NCI-H1694 treated with DMSO at 0.1 percent for 48 hours (cell line): ENCODE results near the gene PABPC1L.

Source experiments
- DNase-seq: peaks from one replicate; lab custom pipeline; 2025; lab: John Stamatoyannopoulos, UW

PABPC1L gene

GRCh38 chr20:44900231-44900854 is 9.5 kb upstream of the PABPC1L start:
- DNase-seq, result no peak

GRCh38 chr20:44901974-44902373 is 7.9 kb upstream of the PABPC1L start:
- DNase-seq, result no peak

DNA sequence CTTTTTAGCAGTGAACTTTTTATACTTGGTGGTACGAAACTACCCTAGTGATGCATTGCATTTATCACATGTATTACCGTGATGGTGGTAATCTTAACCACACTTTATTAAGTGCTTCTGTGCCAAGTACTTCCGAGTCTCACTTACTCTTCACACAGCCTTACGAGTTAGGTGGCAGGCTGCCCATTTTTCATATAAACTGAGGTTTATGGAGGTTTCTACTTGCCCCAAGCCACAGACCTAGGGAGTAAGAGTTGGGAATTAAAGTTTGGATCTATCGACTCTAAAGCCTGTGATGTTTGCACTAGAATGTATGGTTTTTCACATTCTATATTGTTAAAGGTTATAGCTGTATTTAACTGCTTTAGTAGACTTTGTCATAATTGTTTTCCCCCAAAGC is 5.5 kb upstream of the PABPC1L start:
- no peak for DNase-seq

DNA sequence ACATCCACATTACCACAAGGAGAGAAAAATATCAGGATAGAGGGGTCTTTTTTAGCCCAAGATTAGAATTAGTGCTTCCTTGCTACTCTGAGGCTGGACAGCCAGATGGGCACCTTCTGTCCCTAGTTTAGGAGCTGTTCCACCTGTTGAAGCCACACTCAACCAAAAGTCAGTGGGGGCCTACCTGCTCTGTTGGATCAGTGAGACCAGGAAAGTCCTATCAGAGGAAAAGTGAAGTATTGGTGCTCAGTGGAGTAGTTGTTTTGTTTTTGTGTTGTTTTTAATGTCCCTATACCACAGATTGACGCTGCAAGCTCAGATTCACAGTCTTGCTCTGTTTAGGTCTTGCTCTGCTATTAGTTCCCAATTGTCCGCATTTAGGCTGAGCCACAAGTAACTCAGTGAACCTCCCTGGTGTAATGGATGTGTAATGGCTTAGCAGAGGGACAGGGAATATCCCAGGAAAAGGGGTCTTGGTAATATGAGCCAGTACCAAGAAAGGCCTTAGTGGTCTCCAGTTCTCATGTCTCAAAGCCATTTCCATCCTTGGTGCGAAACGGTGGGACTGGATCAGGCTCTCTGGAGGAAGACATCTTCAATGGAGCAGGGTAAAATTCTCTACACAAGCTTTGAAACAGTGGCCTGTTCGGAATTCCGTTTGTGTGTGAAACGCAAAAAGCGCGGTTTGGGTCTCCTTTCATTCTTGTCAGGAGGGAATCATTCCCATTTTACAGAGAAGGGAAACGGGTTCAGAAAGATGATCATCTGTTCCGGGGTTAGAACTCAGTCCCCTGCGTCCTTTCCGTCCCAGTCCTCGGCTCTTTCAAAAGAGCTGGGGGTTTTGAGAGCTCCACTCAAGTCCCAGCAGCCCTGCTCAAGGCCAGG is 631 bp upstream of the PABPC1L start:
- no peak for DNase-seq

- no peak for DNase-seq
Measured at GRCh38 chr20:44910690-44911262, 916 bp downstream of the PABPC1L start.

- DNase-seq, result no peak
Measured at GRCh38 chr20:44911264-44911921, 1.5 kb downstream of the PABPC1L start.

DNA sequence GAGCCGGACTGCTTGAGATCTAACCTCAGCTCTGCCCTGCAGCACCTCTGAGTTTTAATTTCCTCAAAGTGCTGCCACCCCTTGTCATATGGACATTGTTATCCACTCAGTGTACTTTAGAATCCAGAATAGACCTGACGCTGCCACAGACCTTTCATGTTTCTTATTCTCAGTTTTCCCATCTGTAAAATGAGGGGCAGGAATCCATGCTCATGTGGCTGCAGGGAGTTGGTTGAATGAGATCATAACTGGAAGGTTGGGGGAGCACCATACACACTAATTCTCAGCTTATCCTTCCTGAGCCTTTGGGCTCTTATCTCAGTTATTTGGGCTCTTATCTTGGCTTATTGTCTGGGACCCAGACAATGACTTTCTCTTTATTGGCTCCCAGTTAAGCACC is 2.3 kb downstream of the PABPC1L start:
- no peak for DNase-seq

DNA sequence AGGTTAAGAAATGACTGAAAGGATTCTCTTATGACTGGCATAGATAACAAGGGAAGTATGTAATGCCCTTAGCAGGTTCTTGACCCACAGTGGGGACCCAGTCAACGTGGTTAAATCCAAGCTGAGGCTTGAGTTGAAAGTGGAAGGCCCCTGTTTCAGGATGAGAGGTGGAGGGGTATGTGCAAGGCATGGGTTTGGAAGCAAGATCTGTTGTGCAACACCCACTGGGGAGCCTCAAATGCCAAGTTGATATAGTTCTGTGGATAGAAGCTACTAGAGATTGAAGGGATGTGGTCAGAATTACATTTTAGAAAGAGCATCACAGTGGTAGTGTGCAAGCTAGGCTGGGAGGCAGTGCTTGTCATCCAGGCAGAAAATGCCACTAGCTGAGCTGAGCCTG is 5.1 kb downstream of the PABPC1L start:
- no peak for DNase-seq

GRCh38 chr20:44916586-44916985 is 6.7 kb downstream of the PABPC1L start:
- no peak for DNase-seq

DNA sequence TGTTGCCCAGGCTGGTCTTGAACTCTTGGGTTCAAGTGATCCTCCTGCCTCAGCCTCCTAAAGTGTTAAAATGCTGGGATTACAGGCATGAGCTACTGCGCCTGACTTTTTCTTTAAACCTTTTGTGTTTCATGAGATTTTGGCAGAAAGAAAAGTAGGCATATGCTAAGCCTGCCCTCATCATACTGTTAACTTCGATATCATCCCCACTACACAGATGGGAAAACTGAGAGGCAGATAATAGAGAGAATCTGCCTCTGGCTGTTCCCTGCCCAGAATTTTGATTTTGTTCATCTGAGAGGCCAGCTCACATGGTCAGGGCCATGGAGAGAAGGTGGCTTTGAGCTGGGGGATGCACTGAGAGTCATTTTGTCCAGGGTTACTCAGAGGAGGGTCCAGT is 7.5 kb downstream of the PABPC1L start:
- DNase-seq, result no peak

DNA sequence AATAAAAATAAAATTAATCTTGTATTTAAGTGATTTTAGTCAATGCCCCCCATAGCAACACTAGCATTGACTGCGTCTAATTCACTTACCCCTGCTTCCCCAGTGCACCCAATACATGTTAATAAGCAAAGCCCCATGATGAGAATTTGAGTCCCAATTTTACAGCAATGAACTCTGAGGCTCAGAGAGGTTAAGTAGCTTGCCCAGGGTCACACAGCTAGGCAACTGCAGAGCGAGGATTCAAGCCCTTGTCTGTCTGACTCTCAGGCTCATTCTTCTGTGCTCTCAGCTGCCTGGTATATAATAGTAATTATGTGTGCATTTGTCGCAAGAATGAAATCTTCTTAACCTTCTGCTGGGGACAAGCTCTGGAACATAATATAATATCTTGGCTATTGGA is 8.5 kb downstream of the PABPC1L start:
- no peak for DNase-seq

- DNase-seq, result no peak
Measured at GRCh38 chr20:44918761-44919160, 8.9 kb downstream of the PABPC1L start.

DNA sequence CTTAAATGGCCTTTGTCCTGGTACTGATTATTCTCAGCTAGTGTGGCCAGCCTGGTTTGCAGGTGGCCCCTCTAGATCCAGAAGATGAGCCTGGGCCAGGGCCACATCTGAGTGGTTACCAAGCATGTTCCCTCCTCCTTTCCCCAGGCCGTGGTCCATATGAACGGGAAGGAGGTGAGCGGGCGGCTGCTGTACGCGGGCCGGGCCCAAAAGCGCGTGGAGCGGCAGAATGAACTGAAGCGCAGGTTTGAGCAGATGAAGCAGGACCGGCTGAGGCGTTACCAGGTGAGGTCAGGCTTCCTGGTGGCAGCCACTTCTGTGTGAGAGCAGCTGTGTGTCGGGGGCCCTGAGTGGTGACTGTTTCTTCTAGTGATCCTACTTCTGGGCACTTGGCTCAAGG is 11.6 kb downstream of the PABPC1L start:
- DNase-seq, result no peak

DNA sequence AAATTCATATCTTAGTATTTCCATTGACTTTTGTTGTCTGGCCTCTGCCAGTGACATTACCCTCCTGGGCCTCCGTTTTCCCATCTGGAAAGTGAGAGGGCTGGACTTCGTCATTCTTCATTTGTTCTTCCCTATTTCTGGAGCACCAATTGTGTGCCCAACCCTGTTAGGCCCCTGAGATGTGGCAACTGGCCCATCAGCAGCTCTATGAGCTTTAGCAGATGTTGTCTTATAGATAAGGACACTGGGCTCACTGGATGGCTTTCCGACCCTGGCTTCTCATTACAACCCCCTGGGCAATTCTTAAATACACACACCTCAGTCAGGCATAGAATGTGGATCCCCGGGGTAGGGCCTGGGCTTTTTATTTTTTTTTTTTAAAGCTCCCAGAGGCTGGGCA is 14.7 kb downstream of the PABPC1L start:
- DNase-seq, result no peak

- no peak for DNase-seq
Measured at GRCh38 chr20:44928595-44928994, 18.7 kb downstream of the PABPC1L start.

DNA sequence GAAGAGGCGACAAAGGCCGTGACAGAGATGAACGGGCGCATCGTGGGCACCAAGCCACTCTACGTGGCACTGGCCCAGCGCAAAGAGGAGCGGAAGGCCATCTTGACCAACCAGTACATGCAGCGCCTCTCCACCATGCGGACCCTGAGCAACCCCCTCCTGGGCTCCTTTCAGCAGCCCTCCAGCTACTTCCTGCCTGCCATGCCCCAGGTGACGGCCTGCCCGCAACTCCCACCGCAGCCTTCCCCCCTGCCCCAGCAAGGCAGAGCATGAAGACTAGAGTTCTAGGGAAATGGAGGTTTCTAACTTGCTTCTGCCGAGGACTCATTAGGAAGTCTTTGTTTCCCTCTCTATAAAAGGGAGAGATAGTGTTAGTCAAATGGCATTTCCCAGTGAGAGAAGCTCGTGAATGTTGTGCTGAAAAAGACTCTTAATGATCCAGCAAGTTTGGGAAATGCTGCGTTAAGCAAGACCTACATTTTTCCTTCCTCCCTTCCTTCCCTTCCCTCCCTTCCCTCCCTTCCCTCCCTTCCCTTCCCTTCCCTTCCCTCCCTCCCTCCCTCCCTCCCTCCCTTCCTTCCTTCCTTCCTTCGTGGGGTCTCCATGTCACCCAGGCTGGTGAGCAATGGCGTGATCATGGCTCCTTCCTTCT is 20.8 kb downstream of the PABPC1L start:
- DNase-seq, result no peak

DNA sequence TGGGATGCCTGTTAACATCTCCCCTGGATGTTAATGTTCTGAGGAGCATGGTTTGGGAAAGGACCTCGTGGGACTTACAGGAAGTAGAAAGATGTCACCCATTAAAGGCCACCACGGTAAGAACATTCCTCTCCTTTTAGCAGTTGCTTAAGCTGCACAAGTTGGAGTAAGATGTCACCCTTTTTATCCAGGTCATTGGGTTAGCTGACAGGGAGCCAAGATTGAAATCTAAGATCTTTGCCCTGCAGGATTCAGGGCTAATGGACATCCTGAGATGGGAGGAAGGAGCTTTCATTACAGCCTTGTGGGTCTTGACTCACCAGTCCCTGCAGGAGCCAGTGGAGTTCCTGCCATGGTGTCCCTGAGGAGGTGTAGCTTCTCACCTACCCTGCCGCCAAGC is 22.1 kb downstream of the PABPC1L start:
- no peak for DNase-seq

- DNase-seq, result no peak
Measured at GRCh38 chr20:44932916-44933315, 23.1 kb downstream of the PABPC1L start.

DNA sequence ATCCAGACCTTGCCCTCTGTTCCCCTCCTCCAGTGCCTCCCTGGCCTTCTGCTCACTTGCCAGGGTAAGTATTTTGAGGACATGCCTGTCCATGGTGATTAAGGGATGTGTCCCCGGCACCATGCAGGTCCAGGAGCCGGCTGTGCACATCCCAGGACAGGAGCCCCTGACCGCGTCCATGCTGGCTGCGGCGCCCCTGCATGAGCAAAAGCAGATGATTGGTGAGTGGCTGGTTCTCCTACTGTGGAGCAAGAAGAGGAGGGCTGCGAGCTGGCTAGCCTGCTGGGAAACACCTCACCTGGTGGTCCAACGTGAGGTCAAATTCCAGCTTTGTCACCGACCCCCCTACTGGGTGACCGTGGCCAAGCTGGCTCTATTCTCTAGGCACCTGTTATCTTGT is 26.6 kb downstream of the PABPC1L start:
- DNase-seq, result no peak

GRCh38 chr20:44938637-44939036 is 28.8 kb downstream of the PABPC1L start:
- DNase-seq, result no peak

GRCh38 chr20:44941120-44941691 is 31.3 kb downstream of the PABPC1L start:
- no peak for DNase-seq
